ENCODE results near the gene TMEM135.
A peak's percentile ranks its signal among the peaks of the same experiment; 100 is the strongest.
"Not testable (repeated sequence)": the region's sequence is repeated elsewhere in the genome, so short reads cannot be mapped to it uniquely, and the experiment has no call there.

TMEM135 gene

GRCh38 chr11:87037450-87038234 lies at the start of gene TMEM135:
Gene TMEM135, plus strand, starts transcription at chr11:87037934. Its CDS starts 112 bp downstream, at chr11:87038046.
- TF ChIP-seq CTCF (IDR thresholded peaks at IDR 0.05; ENCODE audit: low read depth, low read length): no peak
- peak within 1 kb of the TSS; percentile 96 for H3K4me3 ChIP-seq (ENCODE audit: low read depth, low read length)

DNA sequence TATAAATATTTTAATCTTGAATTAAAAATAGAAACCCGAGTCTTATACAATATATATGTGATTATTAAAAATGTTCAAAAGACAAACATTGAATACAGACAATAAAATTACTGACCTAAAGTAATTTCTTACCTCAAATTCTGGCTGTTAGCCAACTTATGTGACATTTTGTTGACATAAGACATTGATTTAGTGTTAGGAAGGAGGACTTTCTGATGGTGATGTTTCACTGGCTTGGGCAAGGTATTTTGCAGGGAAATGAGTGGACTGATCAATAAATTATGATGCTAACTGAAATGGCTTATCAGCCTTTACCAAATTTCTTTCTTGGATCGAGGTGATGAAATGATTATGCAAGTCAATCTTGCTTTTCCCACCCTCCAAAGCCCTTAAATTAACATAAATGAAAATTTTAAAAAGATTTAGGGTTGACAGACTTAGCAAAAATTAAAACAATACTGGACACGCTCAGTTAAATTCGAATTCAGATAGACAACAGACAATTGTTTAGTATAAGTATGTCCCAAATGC lies 49.3 kb upstream of the TMEM135 start:
- no peak overlapping the region for H3K4me3 ChIP-seq (ENCODE audit: low read depth, low read length)
- TF ChIP-seq CTCF (IDR thresholded peaks at IDR 0.05; ENCODE audit: low read depth, low read length): no peak

DNA sequence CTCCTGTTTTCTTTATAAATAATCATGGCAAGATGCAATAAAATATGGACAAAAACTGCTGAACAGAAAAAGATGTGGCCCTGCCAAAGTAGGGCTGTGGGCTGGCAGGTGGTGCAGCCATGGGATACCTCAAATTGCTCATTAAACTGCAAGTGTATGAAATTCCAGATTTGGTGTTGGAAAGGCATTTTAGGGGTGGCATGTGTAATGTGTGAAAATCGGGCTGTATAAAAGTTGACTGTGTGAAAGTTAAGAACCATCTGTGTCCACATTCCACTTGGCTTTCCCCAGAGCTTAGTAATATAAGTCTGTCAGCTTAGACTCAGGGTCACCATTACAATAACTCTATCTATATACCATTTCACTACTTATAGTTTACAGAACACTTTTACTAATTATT lies 47.7 kb upstream of the TMEM135 start:
- no peak overlapping the region for H3K4me3 ChIP-seq (ENCODE audit: low read depth, low read length)
- no peak for TF ChIP-seq CTCF (IDR thresholded peaks at IDR 0.05; ENCODE audit: low read depth, low read length)

GRCh38 chr11:86990515-86990914 lies 47.2 kb upstream of the TMEM135 start:
- TF ChIP-seq CTCF (IDR thresholded peaks at IDR 0.05; ENCODE audit: low read depth, low read length): no peak
- no peak overlapping the region for H3K4me3 ChIP-seq (ENCODE audit: low read depth, low read length)

GRCh38 chr11:86991341-86991740 lies 46.4 kb upstream of the TMEM135 start:
- no peak for TF ChIP-seq CTCF (IDR thresholded peaks at IDR 0.05; ENCODE audit: low read depth, low read length)
- H3K4me3 ChIP-seq (ENCODE audit: low read depth, low read length): no peak overlapping the region

DNA sequence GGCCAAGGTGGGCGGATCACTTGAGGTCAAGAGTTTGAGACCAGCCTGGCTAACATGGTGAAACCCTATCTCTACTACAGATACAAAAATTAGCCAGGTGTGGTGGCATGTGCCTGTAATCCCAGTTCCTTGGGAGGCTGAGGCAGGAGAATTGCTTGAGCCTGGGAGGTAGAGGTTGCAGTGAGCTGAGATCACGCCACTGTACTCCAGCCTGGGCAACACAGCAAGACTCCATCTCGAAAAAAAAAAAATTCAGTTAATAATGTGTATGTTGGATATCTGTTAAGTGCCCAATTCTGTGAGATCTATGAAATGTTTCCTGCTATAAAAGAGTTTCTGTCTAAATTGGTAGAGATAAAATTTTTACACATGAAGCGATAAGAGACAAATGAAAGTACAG lies 45.4 kb upstream of the TMEM135 start:
- H3K4me3 ChIP-seq (ENCODE audit: low read depth, low read length): not testable (repeated sequence)

GRCh38 chr11:86993031-86993430 lies 44.7 kb upstream of the TMEM135 start:
- H3K4me3 ChIP-seq (ENCODE audit: low read depth, low read length): no peak overlapping the region
- TF ChIP-seq CTCF (IDR thresholded peaks at IDR 0.05; ENCODE audit: low read depth, low read length): no peak

Measured in WI38 (cell line).